Mammary microvascular endothelial cell (primary cell): ENCODE results near the gene PCDHGC4. TPM values are rescaled to one million over a fixed set of nuclear protein-coding genes. Genes with fewer than 3 reads are reported as not detected.

Source experiments
- total RNA-seq: library from RNA; depleted of rRNA; stranded (reverse); fragments of >200 nt; gene quantifications from 2 replicates; pipeline ENCODE4 v1.2.3, GENCODE V29; 2015

The PCDHGC4 gene
- total RNA-seq, result 0.20 and 0.44 TPM in 2 replicates

DNA sequence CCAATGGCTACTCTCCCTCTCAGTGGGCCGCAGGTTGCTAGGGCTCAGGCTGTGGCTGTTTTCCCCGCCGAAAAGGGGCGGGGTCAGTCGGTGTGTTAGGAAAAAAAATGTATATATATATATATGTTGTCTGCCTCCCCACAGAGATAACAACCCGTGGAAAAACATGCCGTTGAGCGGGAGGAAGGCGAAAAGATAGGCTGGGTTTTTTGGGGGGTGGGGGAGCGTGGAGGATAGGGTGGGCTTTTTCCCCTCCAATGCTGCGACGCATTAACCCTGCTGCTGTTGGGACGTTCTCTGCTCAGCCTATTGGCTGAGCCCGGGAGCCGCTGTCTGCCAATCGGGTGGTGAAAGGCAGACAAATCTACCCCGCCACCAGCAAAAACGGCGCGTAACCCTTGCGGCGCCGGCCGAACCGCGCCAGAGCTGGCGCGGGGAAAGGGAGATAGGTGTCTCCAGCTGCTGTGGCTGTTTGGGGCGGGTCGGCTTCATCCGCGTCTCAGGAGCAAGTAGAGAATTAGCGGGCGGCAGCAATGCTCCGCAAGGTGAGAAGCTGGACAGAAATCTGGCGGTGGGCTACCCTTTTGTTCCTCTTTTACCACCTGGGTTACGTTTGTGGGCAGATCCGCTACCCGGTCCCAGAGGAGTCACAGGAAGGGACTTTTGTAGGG lies at the start of gene PCDHGC4:
Gene PCDHGC4, plus strand, starts transcription at position 390 of the 671 bp plus-strand sequence. Its CDS starts 144 bp downstream, at position 534.

DNA sequence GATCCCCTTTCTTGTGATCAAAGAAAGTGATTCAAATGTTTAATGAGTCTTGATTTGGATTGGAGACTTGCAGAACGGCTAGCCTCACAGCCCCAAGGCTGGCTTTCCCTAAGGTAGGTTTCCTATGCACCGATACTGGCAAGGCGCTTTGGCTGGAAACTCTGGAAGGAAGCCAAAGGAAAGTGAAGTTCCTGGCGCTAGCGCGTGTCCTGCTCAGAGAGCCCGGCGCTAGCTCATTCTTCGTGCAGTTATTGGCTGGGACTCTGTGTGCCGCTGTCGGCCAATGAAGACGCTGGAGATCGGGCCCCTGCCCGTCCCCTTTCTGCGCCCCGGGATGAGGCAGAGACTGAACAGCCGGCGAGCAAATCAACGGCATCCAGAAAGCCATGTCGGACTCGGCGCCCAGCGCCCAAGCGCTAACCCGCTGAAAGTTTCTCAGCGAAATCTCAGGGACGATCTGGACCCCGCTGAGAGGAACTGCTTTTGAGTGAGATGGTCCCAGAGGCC lies 9.2 kb upstream of the PCDHGC4 start, which contains the start of gene PCDHGC3:
Gene PCDHGC3, plus strand, starts transcription at position 342 of the 507 bp plus-strand sequence. Its CDS starts 151 bp downstream, at position 493.

DNA sequence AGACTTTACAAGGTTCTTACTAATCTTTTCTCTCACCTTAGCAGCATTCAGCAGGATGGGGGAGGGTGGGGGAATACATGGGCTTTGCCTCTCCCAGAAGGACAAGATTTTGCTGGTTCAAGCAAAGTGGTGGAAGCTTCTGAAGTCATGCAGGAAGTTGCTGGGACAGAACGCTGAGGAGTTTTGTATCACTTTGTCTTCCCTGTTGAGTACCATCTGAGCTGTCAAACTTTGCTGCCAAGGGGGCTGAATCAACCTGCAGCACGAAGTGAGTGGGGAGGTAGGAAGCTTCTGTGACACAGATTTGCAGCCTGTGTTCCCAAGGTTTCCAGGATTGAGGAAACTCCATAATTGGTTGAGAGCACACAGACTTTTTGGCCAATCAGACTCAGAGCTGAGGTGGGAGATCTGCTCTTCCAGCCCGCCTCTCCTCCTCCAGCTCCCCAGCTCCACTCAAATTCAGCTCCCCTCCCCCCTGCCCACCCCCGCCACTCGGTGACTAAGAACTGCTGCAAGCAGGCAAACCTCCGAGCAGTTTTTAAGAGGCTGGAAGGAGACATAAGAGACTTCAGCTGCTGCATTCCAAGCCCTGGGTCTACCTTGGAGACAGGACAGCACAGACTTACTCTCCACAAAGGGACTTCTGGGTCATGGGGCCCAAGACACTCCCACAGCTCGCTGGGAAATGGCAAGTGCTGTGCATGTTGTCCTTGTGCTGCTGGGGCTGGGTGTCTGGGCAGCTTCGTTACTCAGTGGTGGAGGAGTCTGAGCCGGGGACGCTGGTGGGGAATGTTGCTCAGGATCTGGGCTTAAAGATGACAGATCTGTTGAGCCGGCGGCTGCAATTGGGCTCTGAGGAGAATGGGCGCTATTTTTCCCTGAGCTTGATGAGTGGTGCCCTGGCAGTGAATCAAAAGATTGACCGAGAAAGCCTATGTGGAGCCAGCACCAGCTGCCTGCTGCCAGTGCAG lies 4.0 kb downstream of the PCDHGC4 start, which contains the start of gene PCDHGC5:
Gene PCDHGC5, plus strand, starts transcription at position 491 of the 971 bp plus-strand sequence. Its CDS starts 160 bp downstream, at position 651.

Other genes with a start within 250 kb of the PCDHGC4 start
- 0.15 and 0.40 TPM in 2 replicates for gene PCDHB15, start 239.6 kb upstream of the PCDHGC4 start, total RNA-seq
- 0.15 TPM in 1 of 2 replicates, not detected in the other for gene SLC25A2, start 181.0 kb upstream of the PCDHGC4 start, total RNA-seq
- 44.8 and 50.7 TPM in 2 replicates for gene TAF7, start 164.2 kb upstream of the PCDHGC4 start, total RNA-seq
- gene PCDHGA1, start 154.5 kb upstream of the PCDHGC4 start, total RNA-seq, result 0.20 and 0.59 TPM in 2 replicates
- gene PCDHGA2, start 146.3 kb upstream of the PCDHGC4 start, total RNA-seq, result 0.73 and 0.79 TPM in 2 replicates
- gene PCDHGA3, start 141.2 kb upstream of the PCDHGC4 start, total RNA-seq, result 0.13 and 0.49 TPM in 2 replicates
- 0.44 and 0.60 TPM in 2 replicates for gene PCDHGB1, start 134.9 kb upstream of the PCDHGC4 start, total RNA-seq
- gene PCDHGA4, start 130.0 kb upstream of the PCDHGC4 start, total RNA-seq, result 2.8 and 3.9 TPM in 2 replicates
- gene PCDHGB2, start 125.0 kb upstream of the PCDHGC4 start, total RNA-seq, result 2.9 and 3.3 TPM in 2 replicates
- gene PCDHGA5, start 120.9 kb upstream of the PCDHGC4 start, total RNA-seq, result 0.53 and 0.79 TPM in 2 replicates
- gene PCDHGB3, start 114.8 kb upstream of the PCDHGC4 start, total RNA-seq, result 0.67 and 1.4 TPM in 2 replicates
- gene PCDHGA6, start 111.1 kb upstream of the PCDHGC4 start, total RNA-seq, result 0.73 and 1.2 TPM in 2 replicates
- 0.80 and 1.1 TPM in 2 replicates for gene PCDHGA7, start 102.3 kb upstream of the PCDHGC4 start, total RNA-seq
- gene PCDHGB4, start 97.3 kb upstream of the PCDHGC4 start, total RNA-seq, result 3.3 and 4.2 TPM in 2 replicates
- gene PCDHGA8, start 92.4 kb upstream of the PCDHGC4 start, total RNA-seq, result 0.15 and 0.33 TPM in 2 replicates
- gene PCDHGB5, start 87.1 kb upstream of the PCDHGC4 start, total RNA-seq, result 7.9 and 8.3 TPM in 2 replicates
- 1.2 and 1.8 TPM in 2 replicates for gene PCDHGA9, start 82.3 kb upstream of the PCDHGC4 start, total RNA-seq
- 0.73 and 1.2 TPM in 2 replicates for gene PCDHGB6, start 77.0 kb upstream of the PCDHGC4 start, total RNA-seq
- 1.7 and 2.6 TPM in 2 replicates for gene PCDHGA10, start 72.0 kb upstream of the PCDHGC4 start, total RNA-seq
- 3.1 and 5.3 TPM in 2 replicates for gene PCDHGB7, start 67.4 kb upstream of the PCDHGC4 start, total RNA-seq
- 4.4 and 4.6 TPM in 2 replicates for gene PCDHGA11, start 64.0 kb upstream of the PCDHGC4 start, total RNA-seq
- 4.7 and 5.9 TPM in 2 replicates for gene PCDHGA12, start 54.5 kb upstream of the PCDHGC4 start, total RNA-seq
- 18.0 and 18.2 TPM in 2 replicates for gene PCDHGC3, start 9.1 kb upstream of the PCDHGC4 start, total RNA-seq
- 0.15 and 0.20 TPM in 2 replicates for gene PCDHGC5, start 4.1 kb downstream of the PCDHGC4 start, total RNA-seq
- 79.6 and 79.9 TPM in 2 replicates for gene DIAPH1, start 134.0 kb downstream of the PCDHGC4 start, total RNA-seq
- 36.8 and 38.3 TPM in 2 replicates for gene HDAC3, start 151.8 kb downstream of the PCDHGC4 start, total RNA-seq
- 5.3 and 5.7 TPM in 2 replicates for gene RELL2, start 152.0 kb downstream of the PCDHGC4 start, total RNA-seq
- 19.6 and 20.1 TPM in 2 replicates for gene FCHSD1, start 166.4 kb downstream of the PCDHGC4 start, total RNA-seq
- 37.1 and 39.6 TPM in 2 replicates for gene ARAP3, start 197.2 kb downstream of the PCDHGC4 start, total RNA-seq